Tibial artery (tissue), 4 donors: ENCODE measurements around the gene C14orf93.

ENCODE experiments used
- DNase-seq, 2 donors: peaks; one replicate each; pipeline ENCODE4 v3.0.0-alpha.2; 2019
- H3K27ac ChIP-seq, 2 donors: fragments of 200-600 bp; sonication (generic) in 1 of 2; 1 replicate in 1 of 2; 2 replicates in 1 of 2; pipeline ENCODE4 v1.5.1; 2018 to 2019; ENCODE audit warnings: mild to moderate bottlenecking in 1 of 2
- H3K27me3 ChIP-seq, 2 donors: fragments of 200-600 bp; sonication (generic) in 1 of 2; one replicate each; pipeline versions ENCODE4 v1.5.1 to v1.6.0; 2016 to 2019
- H3K36me3 ChIP-seq, 3 donors: fragments of 200-600 bp; sonication (generic) in 2 of 3; one replicate each; pipeline ENCODE4 v1.5.1; 2016 to 2019; ENCODE audit warnings: mild to moderate bottlenecking in 2 of 3
- H3K4me1 ChIP-seq, 4 donors: fragments of 200-600 bp; sonication (generic) in 2 of 4; 1 replicate in 3 of 4; 2 replicates in 1 of 4; pipeline ENCODE4 v1.5.1; 2016 to 2019
- H3K4me3 ChIP-seq, 2 donors: fragments of 200-600 bp; sonication (generic) in 1 of 2; 1 replicate in 1 of 2; 2 replicates in 1 of 2; pipeline ENCODE4 v1.5.1; 2018 to 2019; ENCODE audit warnings: mild to moderate bottlenecking in 2 of 2
- H3K9me3 ChIP-seq, 3 donors: fragments of 200-600 bp; sonication (generic) in 1 of 3; one replicate each; pipeline ENCODE4 v1.5.1; 2016 to 2019
- CTCF ChIP-seq, 2 experiments: fragments of 200-600 bp in 1 of 2; fragments of 450-650 bp in 1 of 2; IDR thresholded peaks; one replicate each; pipeline ENCODE4 v1.5.1; 2017 to 2019; ENCODE audit warnings: antibody characterized with exemption in 2 of 2, mild to moderate bottlenecking in 1 of 2, moderate library complexity in 1 of 2
- intact Hi-C: fragments of 100-400 bp; cut with DNase I; formaldehyde crosslinking; loops from one replicate; pipeline ENCODE4 v1.15.0; 2023; ENCODE audit warnings: low total_unique reads

Gene C14orf93

DNA sequence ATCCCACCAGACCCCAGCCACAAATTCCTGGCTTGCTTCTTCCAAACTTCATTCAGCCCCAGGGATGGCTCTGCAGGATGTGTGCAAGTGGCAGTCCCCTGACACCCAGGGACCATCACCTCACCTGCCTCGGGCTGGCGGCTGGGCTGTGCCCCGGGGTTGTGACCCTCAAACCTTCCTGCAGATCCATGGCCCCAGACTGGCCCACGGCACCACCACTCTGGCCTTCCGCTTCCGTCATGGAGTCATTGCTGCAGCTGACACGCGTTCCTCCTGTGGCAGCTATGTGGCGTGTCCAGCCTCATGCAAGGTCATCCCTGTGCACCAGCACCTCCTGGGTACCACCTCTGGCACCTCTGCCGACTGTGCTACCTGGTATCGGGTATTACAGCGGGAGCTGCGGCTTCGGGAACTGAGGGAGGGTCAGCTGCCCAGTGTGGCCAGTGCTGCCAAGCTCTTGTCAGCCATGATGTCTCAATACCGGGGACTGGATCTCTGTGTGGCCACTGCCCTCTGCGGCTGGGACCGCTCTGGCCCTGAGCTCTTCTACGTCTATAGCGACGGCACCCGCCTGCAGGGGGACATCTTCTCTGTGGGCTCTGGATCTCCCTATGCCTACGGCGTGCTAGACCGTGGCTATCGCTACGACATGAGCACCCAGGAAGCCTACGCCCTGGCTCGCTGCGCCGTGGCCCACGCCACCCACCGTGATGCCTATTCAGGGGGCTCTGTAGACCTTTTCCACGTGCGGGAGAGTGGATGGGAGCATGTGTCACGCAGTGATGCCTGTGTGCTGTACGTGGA, 32.4 kb upstream of the C14orf93 start, which contains the start of gene PSMB11:
Gene PSMB11 (plus strand): TSS at position 51 of the 804 bp plus-strand sequence. CDS start 14 bp downstream, at position 65.
- DNase-seq = no peak
- no peak within 1 kb of the TSS for H3K4me3 ChIP-seq
- no peaks in the 10 kb centered on the region for H3K4me1 ChIP-seq
- TF ChIP-seq CTCF (IDR thresholded peaks at IDR 0.05) = no peak
- H3K9me3 ChIP-seq = no peaks in the 10 kb centered on the region
- H3K27ac ChIP-seq = no peak within 1 kb of the TSS
- H3K36me3 ChIP-seq = no peaks in the 10 kb centered on the region
- H3K27me3 ChIP-seq = no peaks in the 10 kb centered on the region
- intact Hi-C loops = no loop called here

GRCh38 chr14:23041729-23042128, 31.8 kb upstream of the C14orf93 start:
- Histone ChIP-seq H3K27ac (no peak overlapping the region), H3K36me3 (no peaks in the 10 kb centered on the region), H3K9me3 (no peaks in the 10 kb centered on the region), H3K4me3 (no peak overlapping the region), H3K27me3 (no peaks in the 10 kb centered on the region), H3K4me1 (no peaks in the 10 kb centered on the region)
- no peak for DNase-seq
- no peak for TF ChIP-seq CTCF (IDR thresholded peaks at IDR 0.05)
- intact Hi-C loops = no loop called here

GRCh38 chr14:23040100-23040499, 30.2 kb upstream of the C14orf93 start:
- Histone ChIP-seq H3K36me3 (no peaks in the 10 kb centered on the region), H3K4me3 (no peak overlapping the region), H3K27me3 (no peaks in the 10 kb centered on the region), H3K4me1 (no peaks in the 10 kb centered on the region), H3K27ac (no peak overlapping the region), H3K9me3 (no peaks in the 10 kb centered on the region)
- no peak for DNase-seq
- no peak for TF ChIP-seq CTCF (IDR thresholded peaks at IDR 0.05)
- intact Hi-C loops = no loop called here

- no peak for DNase-seq
- H3K4me1 ChIP-seq = peaks cover 0 to 19% (median 13%) of the 10 kb centered on the region in 4 donors
- no peaks in the 10 kb centered on the region for H3K9me3 ChIP-seq
- TF ChIP-seq CTCF (IDR thresholded peaks at IDR 0.05) = peak in 1 of 2 experiments; percentile 13
- H3K36me3 ChIP-seq = peaks cover 28 to 30% (median 29%) of the 10 kb centered on the region in 3 donors
- peak overlapping the region; percentile 90 to 98 for H3K27ac ChIP-seq
- peak overlapping the region; percentile 81 to 87 for H3K4me3 ChIP-seq
- intact Hi-C loops = no loop called here
- H3K27me3 ChIP-seq = no peaks in the 10 kb centered on the region
Measured at GRCh38 chr14:23035303-23036144, 25.6 kb upstream of the C14orf93 start.

- Histone ChIP-seq H3K9me3 (no peaks in the 10 kb centered on the region), H3K4me3 (peak within 1 kb of the TSS; percentile 81 to 87), H3K36me3 (peaks cover 29 to 36% (median 33%) of the 10 kb centered on the region in 3 donors), H3K27ac (peak within 1 kb of the TSS; percentile 90 to 98), H3K27me3 (no peaks in the 10 kb centered on the region), H3K4me1 (peaks cover 0 to 19% (median 13%) of the 10 kb centered on the region in 4 donors)
- DNase-seq = peak; percentile 91 to 94
- intact Hi-C loops = no loop called here
- no peak for TF ChIP-seq CTCF (IDR thresholded peaks at IDR 0.05)
Measured at GRCh38 chr14:23034498-23035302, 24.8 kb upstream of the C14orf93 start, which contains the start of gene PSMB5. TSS of gene PSMB5 (minus strand) at chr14:23034900. CDS start at chr14:23034881, 19 bp downstream.
